ENCODE measurements around the gene GRP. TPM values are rescaled to one million over a fixed set of nuclear protein-coding genes. Genes with fewer than 3 reads are reported as not detected.

GRP gene
- total RNA-seq, 2 donors from 2014 or later, result not detected

- DNase-seq (no peak), ATAC-seq (no peak)
- no peaks in the 10 kb centered on the region for H3K9me3 ChIP-seq (ENCODE audit: control insufficient read depth, low read length, poor library complexity, severe bottlenecking)
- Mint-ChIP-seq H3K4me1 (no peaks in the 10 kb centered on the region), H3K36me3 (ENCODE audit: low read depth) (peaks cover 2% of the 10 kb centered on the region), H3K4me3 (no peak overlapping the region), H3K27me3 (peaks cover 38% of the 10 kb centered on the region), H3K27ac (no peak overlapping the region)
Measured at GRCh38 chr18:59208602-59209125, 11.3 kb upstream of the GRP start.

GRCh38 chr18:59210299-59210698, 9.7 kb upstream of the GRP start:
- no peaks in the 10 kb centered on the region for H3K9me3 ChIP-seq (ENCODE audit: control insufficient read depth, low read length, poor library complexity, severe bottlenecking)
- DNase-seq, result no peak
- H3K27ac Mint-ChIP-seq, result no peak overlapping the region
- no peaks in the 10 kb centered on the region for H3K4me1 Mint-ChIP-seq
- no peak for ATAC-seq
- no peak overlapping the region for H3K4me3 Mint-ChIP-seq
- H3K36me3 Mint-ChIP-seq (ENCODE audit: low read depth), result peaks cover 2% of the 10 kb centered on the region
- peaks cover 46% of the 10 kb centered on the region for H3K27me3 Mint-ChIP-seq

GRCh38 chr18:59211629-59212028, 8.3 kb upstream of the GRP start:
- no peak for ATAC-seq

DNA sequence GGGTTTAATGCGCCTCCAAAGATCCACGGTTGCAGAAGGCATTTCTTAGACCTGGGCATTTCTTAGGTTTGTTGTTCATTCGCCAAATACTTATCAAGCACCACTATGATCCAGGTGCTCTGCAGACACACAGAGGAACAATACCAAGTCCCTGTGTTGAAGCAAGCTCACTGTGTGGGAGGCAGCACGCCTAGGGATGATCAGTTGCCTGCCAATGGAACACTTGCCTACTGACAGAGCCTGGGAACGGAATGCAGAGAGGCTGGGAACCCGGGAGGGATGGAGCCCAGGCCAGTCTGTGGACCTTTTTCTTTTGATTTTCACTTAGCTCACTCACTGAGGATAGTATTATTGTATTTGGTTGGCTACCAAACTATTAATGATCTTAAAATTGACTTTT, 1.9 kb upstream of the GRP start:
- H3K9me3 ChIP-seq (ENCODE audit: control insufficient read depth, low read length, poor library complexity, severe bottlenecking), result no peaks in the 10 kb centered on the region
- ATAC-seq (no peak), DNase-seq (no peak)
- Mint-ChIP-seq H3K4me3 (no peak overlapping the region), H3K36me3 (ENCODE audit: low read depth) (peaks cover 7% of the 10 kb centered on the region), H3K27me3 (peaks cover 85% of the 10 kb centered on the region), H3K4me1 (peaks cover 7% of the 10 kb centered on the region), H3K27ac (no peak overlapping the region)

More at GRCh38 chr18:59211629-59212028, 8.3 kb upstream of the GRP start:
- H3K9me3 ChIP-seq (ENCODE audit: control insufficient read depth, low read length, poor library complexity, severe bottlenecking), result no peaks in the 10 kb centered on the region
- Mint-ChIP-seq H3K27ac (no peak overlapping the region), H3K4me1 (no peaks in the 10 kb centered on the region), H3K4me3 (no peak overlapping the region), H3K36me3 (ENCODE audit: low read depth) (peaks cover 2% of the 10 kb centered on the region), H3K27me3 (peaks cover 53% of the 10 kb centered on the region)
- DNase-seq, result no peak

- Mint-ChIP-seq H3K4me3 (peak overlapping the region; percentile 74), H3K27me3 (peaks cover 86% of the 10 kb centered on the region), H3K4me1 (peaks cover 7% of the 10 kb centered on the region), H3K27ac (peak overlapping the region; percentile 62), H3K36me3 (ENCODE audit: low read depth) (peaks cover 7% of the 10 kb centered on the region)
- ATAC-seq (no peak), DNase-seq (no peak)
- no peaks in the 10 kb centered on the region for H3K9me3 ChIP-seq (ENCODE audit: control insufficient read depth, low read length, poor library complexity, severe bottlenecking)
Measured at GRCh38 chr18:59220164-59220783, 316 bp downstream of the GRP start.

GRCh38 chr18:59220784-59221765, 1.1 kb downstream of the GRP start:
- Mint-ChIP-seq H3K27me3 (peaks cover 87% of the 10 kb centered on the region), H3K36me3 (ENCODE audit: low read depth) (peaks cover 10% of the 10 kb centered on the region), H3K4me3 (peak overlapping the region; percentile 42), H3K4me1 (peaks cover 7% of the 10 kb centered on the region), H3K27ac (peak overlapping the region; percentile 62)
- no peak for DNase-seq
- no peaks in the 10 kb centered on the region for H3K9me3 ChIP-seq (ENCODE audit: control insufficient read depth, low read length, poor library complexity, severe bottlenecking)
- ATAC-seq, result no peak

DNA sequence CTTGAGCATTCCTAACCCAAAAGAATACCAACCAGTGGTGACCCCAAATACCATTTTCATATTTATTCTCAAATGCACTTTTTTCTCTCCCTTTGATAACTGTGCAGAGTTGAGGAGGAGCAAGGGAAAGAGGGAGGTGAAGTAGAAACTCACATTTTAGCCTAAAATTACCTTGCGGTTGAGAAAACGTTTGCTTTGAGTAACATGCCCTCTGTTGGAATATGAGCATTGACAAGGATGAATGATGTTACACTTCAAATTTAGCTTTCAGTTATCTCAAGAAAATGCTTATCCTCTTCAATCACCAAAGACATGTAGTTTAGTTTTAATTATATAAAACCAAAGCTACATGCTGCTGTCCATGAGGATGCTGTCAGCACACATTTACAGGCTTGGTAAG, 2.4 kb downstream of the GRP start:
- ATAC-seq (no peak), DNase-seq (no peak)
- H3K4me1 Mint-ChIP-seq, result peaks cover 7% of the 10 kb centered on the region
- H3K27ac Mint-ChIP-seq, result no peak overlapping the region
- peaks cover 10% of the 10 kb centered on the region for H3K36me3 Mint-ChIP-seq (ENCODE audit: low read depth)
- peaks cover 89% of the 10 kb centered on the region for H3K27me3 Mint-ChIP-seq
- H3K4me3 Mint-ChIP-seq, result no peak overlapping the region
- H3K9me3 ChIP-seq (ENCODE audit: control insufficient read depth, low read length, poor library complexity, severe bottlenecking), result no peaks in the 10 kb centered on the region

GRCh38 chr18:59228351-59228750, 8.4 kb downstream of the GRP start:
- no peak overlapping the region for H3K27ac Mint-ChIP-seq
- peaks cover 2% of the 10 kb centered on the region for H3K36me3 Mint-ChIP-seq (ENCODE audit: low read depth)

DNA sequence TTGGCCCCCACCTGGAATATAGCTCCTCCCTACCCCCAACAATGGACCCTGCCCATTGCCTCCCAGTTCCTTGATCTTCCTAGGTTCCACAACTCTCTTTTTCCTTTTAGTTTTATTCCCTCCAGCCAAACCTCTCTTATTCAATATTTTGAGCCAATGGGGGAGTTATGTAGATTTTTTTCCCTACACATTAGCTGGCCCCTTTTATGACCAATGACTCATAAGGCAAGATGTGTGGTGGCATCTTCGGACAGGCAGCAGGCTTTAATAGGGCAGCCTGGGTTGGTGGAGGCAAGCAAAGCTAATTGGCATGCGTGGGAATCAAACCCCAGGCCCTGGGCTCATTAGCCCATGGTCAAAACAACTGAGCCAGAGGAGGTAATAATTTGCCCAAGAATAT, 9.2 kb downstream of the GRP start:
- H3K27ac Mint-ChIP-seq, result no peak overlapping the region
- no peaks in the 10 kb centered on the region for H3K9me3 ChIP-seq (ENCODE audit: control insufficient read depth, low read length, poor library complexity, severe bottlenecking)
- DNase-seq (no peak), ATAC-seq (no peak)
- no peaks in the 10 kb centered on the region for H3K4me1 Mint-ChIP-seq
- peaks cover 2% of the 10 kb centered on the region for H3K36me3 Mint-ChIP-seq (ENCODE audit: low read depth)
- H3K27me3 Mint-ChIP-seq, result peaks cover 72% of the 10 kb centered on the region
- no peak overlapping the region for H3K4me3 Mint-ChIP-seq

More at GRCh38 chr18:59228351-59228750, 8.4 kb downstream of the GRP start:
- Mint-ChIP-seq H3K4me3 (no peak overlapping the region), H3K4me1 (no peaks in the 10 kb centered on the region), H3K27me3 (peaks cover 80% of the 10 kb centered on the region)
- no peaks in the 10 kb centered on the region for H3K9me3 ChIP-seq (ENCODE audit: control insufficient read depth, low read length, poor library complexity, severe bottlenecking)
- DNase-seq (no peak), ATAC-seq (no peak)

- Mint-ChIP-seq H3K36me3 (ENCODE audit: low read depth) (peaks cover 2% of the 10 kb centered on the region), H3K27ac (no peak overlapping the region), H3K4me3 (no peak overlapping the region), H3K4me1 (no peaks in the 10 kb centered on the region), H3K27me3 (peaks cover 69% of the 10 kb centered on the region)
- DNase-seq, result no peak
- ATAC-seq, result no peak
- H3K9me3 ChIP-seq (ENCODE audit: control insufficient read depth, low read length, poor library complexity, severe bottlenecking), result no peaks in the 10 kb centered on the region
Measured at GRCh38 chr18:59229701-59230443, 9.9 kb downstream of the GRP start.

GRCh38 chr18:59231114-59231513, 11.2 kb downstream of the GRP start:
- H3K9me3 ChIP-seq (ENCODE audit: control insufficient read depth, low read length, poor library complexity, severe bottlenecking), result no peaks in the 10 kb centered on the region
- no peak overlapping the region for H3K27ac Mint-ChIP-seq
- DNase-seq (no peak), ATAC-seq (no peak)
- H3K4me3 Mint-ChIP-seq, result no peak overlapping the region
- H3K4me1 Mint-ChIP-seq, result no peaks in the 10 kb centered on the region
- no peaks in the 10 kb centered on the region for H3K36me3 Mint-ChIP-seq (ENCODE audit: low read depth)
- H3K27me3 Mint-ChIP-seq, result peaks cover 66% of the 10 kb centered on the region

- peaks cover 68% of the 10 kb centered on the region for H3K27me3 Mint-ChIP-seq
- no peak overlapping the region for H3K4me3 Mint-ChIP-seq
- DNase-seq, result no peak
- H3K9me3 ChIP-seq (ENCODE audit: control insufficient read depth, low read length, poor library complexity, severe bottlenecking), result no peaks in the 10 kb centered on the region
- H3K4me1 Mint-ChIP-seq, result no peaks in the 10 kb centered on the region
- ATAC-seq, result no peak
- no peak overlapping the region for H3K27ac Mint-ChIP-seq
- no peaks in the 10 kb centered on the region for H3K36me3 Mint-ChIP-seq (ENCODE audit: low read depth)
Measured at GRCh38 chr18:59231877-59232276, 11.9 kb downstream of the GRP start.

Data from T-helper 17 cell (primary cell).